GM12878 (cell line): ENCODE data around the gene FLRT1. TPM values are rescaled to one million over a fixed set of nuclear protein-coding genes. Genes with fewer than 3 reads are reported as not detected.

Experiments
- ATAC-seq: fragments of 200-7000 bp; cut with Tn5 transposase; 3 replicates; pipeline ENCODE4 v1.9.1; 2020; ENCODE audit warnings: mild to moderate bottlenecking, moderate library complexity
- BruUV-seq: library from RNA; stranded (reverse); fragments of 400-500 nt; replicated peaks from 2 replicates; lab custom pipeline; 2021; lab: Mats Ljungman, UMichigan
- CTCF ChIA-PET: fragments of 300-600 bp; sonication (Branson Sonifier 250); formaldehyde crosslinking; extraction: SDS; loops from one replicate; lab custom pipeline; 2021; ENCODE audit warnings: inconsistent platforms; lab: Yijun Ruan, JAX
- POLR2A ChIA-PET: fragments of 350-600 bp; formaldehyde crosslinking; extraction: SDS; loops from one replicate; lab custom pipeline; 2021; ENCODE audit warnings: inconsistent platforms; lab: Charles Lee
- RAD21 ChIA-PET: fragments of 300-600 bp; sonication (Branson Sonifier 250); formaldehyde crosslinking; loops from one replicate; lab custom pipeline; 2023; ENCODE audit warnings: antibody characterized with exemption; ENCODE audit not compliant: unreplicated experiment; lab: Charles Lee
- SMC1A ChIA-PET: fragments of 300-600 bp; sonication (Branson Sonifier 250); formaldehyde crosslinking; loops from one replicate; lab custom pipeline; 2023; ENCODE audit not compliant: unreplicated experiment, uncharacterized antibody; lab: Charles Lee
- DNase-seq: peaks from one replicate; pipeline ENCODE4 v3.0.0-alpha.2; 2011; ENCODE audit warnings: low read depth, low spot score
- FAIRE-seq: peaks from 3 replicates; lab custom pipeline; 2011; peaks lifted over from hg19 to GRCh38; lab: Jason Lieb, UNC
- H2AFZ ChIP-seq: 2 replicates; pipeline ENCODE4 v1.6.0; 2011; ENCODE audit warnings: low read depth, low read length, control low read depth; ENCODE audit not compliant: control insufficient read depth
- H3K27ac ChIP-seq: 2 replicates; pipeline ENCODE4 v1.5.1; 2011; ENCODE audit warnings: control low read depth; ENCODE audit not compliant: control insufficient read depth, insufficient read depth
- H3K27me3 ChIP-seq, 2 experiments: replicated peaks in 1 of 2; 2 replicates each; pipeline versions ENCODE4 v1.6.0 to v1.6.1; 2011; ENCODE audit warnings: low read length in 1 of 2; ENCODE audit not compliant: control insufficient read depth in 2 of 2, insufficient read depth in 2 of 2
- H3K36me3 ChIP-seq, 2 experiments: 2 replicates each; pipeline ENCODE4 v1.5.1; 2011; ENCODE audit warnings: low read length in 1 of 2; ENCODE audit not compliant: control insufficient read depth in 2 of 2, insufficient read depth in 2 of 2
- H3K4me1 ChIP-seq: 2 replicates; pipeline ENCODE4 v1.6.1; 2011; ENCODE audit warnings: mild to moderate bottlenecking, low read length, moderate library complexity, mixed read lengths; ENCODE audit not compliant: control insufficient read depth, insufficient read depth
- H3K4me2 ChIP-seq: 2 replicates; pipeline ENCODE4 v1.6.0; 2011; ENCODE audit warnings: control low read depth; ENCODE audit not compliant: control insufficient read depth, insufficient read depth
- H3K4me3 ChIP-seq: fragments of 200-600 bp; sonication (generic); 2 replicates; pipeline ENCODE4 v1.5.1; 2016
- H3K79me2 ChIP-seq: 2 replicates; pipeline ENCODE4 v1.6.0; 2011; ENCODE audit warnings: low read length; ENCODE audit not compliant: control insufficient read depth, insufficient read depth
- H3K9ac ChIP-seq: 2 replicates; pipeline ENCODE4 v1.8.0; 2011; ENCODE audit warnings: low read length, control low read depth, mixed read lengths; ENCODE audit not compliant: control insufficient read depth, insufficient read depth
- H3K9me3 ChIP-seq: replicated peaks from 3 replicates; pipeline ENCODE4 v1.5.1; 2011; ENCODE audit warnings: mild to moderate bottlenecking, low read length; ENCODE audit not compliant: control insufficient read depth, insufficient read depth
- H4K20me1 ChIP-seq: 2 replicates; pipeline ENCODE4 v1.6.0; 2011; ENCODE audit not compliant: control insufficient read depth, insufficient read depth
- IRF3 ChIP-seq: fragments of 450-650 bp; IDR thresholded peaks from 2 replicates; pipeline ENCODE4 v1.6.1; 2014; ENCODE audit warnings: mild to moderate bottlenecking
- JUND ChIP-seq: IDR thresholded peaks from 2 replicates; pipeline ENCODE4 v1.6.1; 2012; ENCODE audit warnings: low read depth, mild to moderate bottlenecking, low read length, improper control_type of control experiment, moderate library complexity
- NBN ChIP-seq: fragments of 450-650 bp; IDR thresholded peaks from 2 replicates; pipeline ENCODE4 v1.6.1; 2016
- POU2F2 ChIP-seq: IDR thresholded peaks from 3 replicates; pipeline ENCODE4 v1.6.1; 2011; ENCODE audit warnings: low read depth, mild to moderate bottlenecking, low read length, borderline replicate concordance
- PRDM15 ChIP-seq: fragments of 450-650 bp; formaldehyde crosslinking; IDR thresholded peaks from 2 replicates; pipeline ENCODE4 v1.4.0; 2020; ENCODE audit warnings: mild to moderate bottlenecking, moderate library complexity
- SP1 ChIP-seq: IDR thresholded peaks from one replicate; pipeline ENCODE4 v1.6.1; 2011; ENCODE audit warnings: low read depth, low read length
- STAT1 ChIP-seq: fragments of 450-650 bp; conservative IDR thresholded peaks from 2 replicates; pipeline ENCODE4 v1.6.1; 2014; ENCODE audit warnings: antibody characterized with exemption, mild to moderate bottlenecking
- ZBED1 ChIP-seq: IDR thresholded peaks from 2 replicates; pipeline ENCODE4 v1.6.1; 2016; ENCODE audit warnings: borderline replicate concordance
- WGBS: methylation state at CpG from one replicate; pipeline ENCODE4 v1.1.6; 2016; ENCODE audit warnings: low lambda C conversion rate; ENCODE audit not compliant: insufficient replicate concordance, insufficient coverage; ENCODE audit errors: missing lambda C conversion rate; 5-methylcytosine and 5-hydroxymethylcytosine counted together
- in situ Hi-C: fragments of 300-500 bp; cut with MboI; formaldehyde crosslinking; loops from 9 replicates; pipeline ENCODE4 v1.14.3; 2018; ENCODE audit warnings: mixed read lengths
- intact Hi-C: fragments of 100-400 bp; cut with micrococcal nuclease; formaldehyde crosslinking; loops from one replicate; pipeline ENCODE4 v1.14.2; 2022; ENCODE audit not compliant: unreplicated experiment
- polyA plus RNA-seq, 11 experiments: library from polyadenylated mRNA; depleted of rRNA in 4 of 11; unstranded in 6 of 11; stranded (reverse) in 5 of 11; fragments of >200 nt; fragmentation: Nextera tagmentation in 4 of 11; fragmentation: Illumina TruSeq in 1 of 11; extraction: Ambion mirVana in 4 of 11; extraction: Trizol in 1 of 11; gene quantifications; 1 replicate in 1 of 11; 2 replicates in 10 of 11; pipeline versions ENCODE4 v1.2.1 to v1.2.3, GENCODE V29; 2011 to 2016; ENCODE audit warnings: inconsistent platforms in 2 of 11, missing spikeins in 2 of 11, low read depth in 1 of 11
- total RNA-seq, 4 experiments: library from RNA; depleted of rRNA in 3 of 4; stranded (reverse); fragments of >200 nt in 3 of 4; fragmentation: Illumina TruSeq in 1 of 4; extraction: Trizol in 1 of 4; gene quantifications; 2 replicates each; pipeline versions ENCODE4 v1.2.1 to v1.2.3, GENCODE V29; 2013 to 2021

Gene FLRT1
- total and polyA plus RNA-seq, 10 of the 15 experiments (the other 5 are each of a cell fraction or from before 2014, with no cell fraction given), result 0.10 to 0.12 TPM; not detected in 8

GRCh38 chr11:64084146-64084950, 48.6 kb downstream of the FLRT1 start:
- Histone ChIP-seq H2AFZ (no peak overlapping the region), H3K36me3 (no peaks in the 10 kb centered on the region), H3K4me3 (no peak overlapping the region), H3K4me1 (no peaks in the 10 kb centered on the region), H3K4me2 (no peak overlapping the region), H4K20me1 (no peaks in the 10 kb centered on the region), H3K9me3 (no peaks in the 10 kb centered on the region), H3K27ac (no peak overlapping the region), H3K27me3 (no peaks in the 10 kb centered on the region; a peak in 2 of 4 replicates), H3K79me2 (no peaks in the 10 kb centered on the region), H3K9ac (no peak overlapping the region)
- ChIA-PET POLR2A (no interaction called here), CTCF (no interaction called here), SMC1A (no interaction called here), RAD21 (no interaction called here)
- no peak for TF ChIP-seq IRF3
- WGBS, result 35% methylated on average over 26 of the region's 26 CpGs
- no peak for ATAC-seq
- no peak for FAIRE-seq
- no peak for DNase-seq
- in situ Hi-C loops (no loop called here), intact Hi-C loops (no loop called here)
- BruUV-seq, result no TSS peak

GRCh38 chr11:64084951-64085710, 49.4 kb downstream of the FLRT1 start:
- ChIA-PET CTCF (no interaction called here), POLR2A (no interaction called here), RAD21 (no interaction called here), SMC1A (no interaction called here)
- in situ Hi-C loops, result no loop called here
- no TSS peak for BruUV-seq
- H3K4me1 ChIP-seq, result no peaks in the 10 kb centered on the region
- no peak overlapping the region for H3K4me2 ChIP-seq
- H3K36me3 ChIP-seq, result no peaks in the 10 kb centered on the region
- no peak for FAIRE-seq
- H3K4me3 ChIP-seq, result no peak overlapping the region
- H4K20me1 ChIP-seq, result no peaks in the 10 kb centered on the region
- DNase-seq, result no peak
- H3K27ac ChIP-seq, result no peak overlapping the region
- intact Hi-C loops, result no loop called here
- no peak overlapping the region for H3K9ac ChIP-seq
- no peaks in the 10 kb centered on the region for H3K9me3 ChIP-seq
- WGBS, result 56% methylated on average over 25 of the region's 27 CpGs
- no peak for ATAC-seq
- no peak overlapping the region for H2AFZ ChIP-seq
- H3K79me2 ChIP-seq, result no peaks in the 10 kb centered on the region
- no peaks in the 10 kb centered on the region; a peak in 2 of 4 replicates for H3K27me3 ChIP-seq
- TF ChIP-seq ZBED1 (no peak), SP1 (no peak), JUND (no peak), NBN (no peak), POU2F2 (no peak), STAT1 (no peak), PRDM15 (CRISPR knock-in tag) (no peak)
